ENCODE data around the gene FBXL7. TPM values are rescaled to one million over a fixed set of nuclear protein-coding genes. Genes with fewer than 3 reads are reported as not detected.

Gene FBXL7
- total and polyA plus RNA-seq, 4 donors: 1.9 to 15.5 (median 6.6) TPM

DNA sequence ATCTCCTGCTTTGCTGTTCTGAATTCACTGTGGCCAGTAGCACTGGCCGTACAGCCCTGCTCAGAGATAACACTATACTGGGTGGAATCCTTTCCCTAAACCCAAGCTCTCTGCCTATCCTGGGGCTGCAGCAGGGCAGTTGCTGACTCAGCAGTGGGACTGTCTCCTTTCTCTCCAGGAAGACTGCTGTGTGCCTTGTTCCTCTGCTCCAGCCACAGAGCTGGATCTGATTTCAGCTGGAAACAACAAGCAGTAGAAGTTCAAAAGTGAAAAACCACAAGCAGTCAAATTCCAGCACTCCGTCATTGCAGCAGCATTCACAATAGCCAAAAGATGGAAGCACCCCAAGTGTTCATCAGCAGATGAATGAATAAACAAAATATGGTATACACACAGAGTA is 105.0 kb downstream of the FBXL7 start:
- H3K4me1 ChIP-seq (ENCODE audit: control insufficient read depth in 5 of 5, insufficient read depth in 5 of 5, low read length in 5 of 5): peaks cover 0 to 9% (median 0%) of the 10 kb centered on the region in 5 donors
- no peak overlapping the region for H3K27ac ChIP-seq (ENCODE audit: low read depth in 1 of 2, low read length in 1 of 2)
- ATAC-seq (ENCODE audit: insufficient read depth, low FRiP score) (no peak), DNase-seq (no peak)
- no peak overlapping the region for H3K9ac ChIP-seq (ENCODE audit: insufficient read depth in 1 of 2, low read length in 2 of 2)
- no peaks in the 10 kb centered on the region for H3K36me3 ChIP-seq (ENCODE audit: control insufficient read depth in 4 of 4, insufficient read depth in 4 of 4, low read length in 4 of 4)
- TF ChIP-seq, protein P1, sequence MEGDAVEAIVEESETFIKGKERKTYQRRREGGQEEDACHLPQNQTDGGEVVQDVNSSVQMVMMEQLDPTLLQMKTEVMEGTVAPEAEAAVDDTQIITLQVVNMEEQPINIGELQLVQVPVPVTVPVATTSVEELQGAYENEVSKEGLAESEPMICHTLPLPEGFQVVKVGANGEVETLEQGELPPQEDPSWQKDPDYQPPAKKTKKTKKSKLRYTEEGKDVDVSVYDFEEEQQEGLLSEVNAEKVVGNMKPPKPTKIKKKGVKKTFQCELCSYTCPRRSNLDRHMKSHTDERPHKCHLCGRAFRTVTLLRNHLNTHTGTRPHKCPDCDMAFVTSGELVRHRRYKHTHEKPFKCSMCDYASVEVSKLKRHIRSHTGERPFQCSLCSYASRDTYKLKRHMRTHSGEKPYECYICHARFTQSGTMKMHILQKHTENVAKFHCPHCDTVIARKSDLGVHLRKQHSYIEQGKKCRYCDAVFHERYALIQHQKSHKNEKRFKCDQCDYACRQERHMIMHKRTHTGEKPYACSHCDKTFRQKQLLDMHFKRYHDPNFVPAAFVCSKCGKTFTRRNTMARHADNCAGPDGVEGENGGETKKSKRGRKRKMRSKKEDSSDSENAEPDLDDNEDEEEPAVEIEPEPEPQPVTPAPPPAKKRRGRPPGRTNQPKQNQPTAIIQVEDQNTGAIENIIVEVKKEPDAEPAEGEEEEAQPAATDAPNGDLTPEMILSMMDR (IDR thresholded peaks at IDR 0.05; ENCODE audit: control extremely low read depth, extremely low read depth): no peak
- WGBS, 2 donors: 96 to 97% methylated on average over 2 of the region's 2 CpGs
- no peaks in the 10 kb centered on the region for H3K27me3 ChIP-seq (ENCODE audit: control insufficient read depth in 3 of 3, insufficient read depth in 3 of 3, low read length in 2 of 3)
- peaks cover 0 to 2% (median 0%) of the 10 kb centered on the region in 4 donors for H3K9me3 ChIP-seq (ENCODE audit: control insufficient read depth in 4 of 4, insufficient read depth in 3 of 4, low read length in 3 of 4)
- no peak overlapping the region for H3K4me3 ChIP-seq

DNA sequence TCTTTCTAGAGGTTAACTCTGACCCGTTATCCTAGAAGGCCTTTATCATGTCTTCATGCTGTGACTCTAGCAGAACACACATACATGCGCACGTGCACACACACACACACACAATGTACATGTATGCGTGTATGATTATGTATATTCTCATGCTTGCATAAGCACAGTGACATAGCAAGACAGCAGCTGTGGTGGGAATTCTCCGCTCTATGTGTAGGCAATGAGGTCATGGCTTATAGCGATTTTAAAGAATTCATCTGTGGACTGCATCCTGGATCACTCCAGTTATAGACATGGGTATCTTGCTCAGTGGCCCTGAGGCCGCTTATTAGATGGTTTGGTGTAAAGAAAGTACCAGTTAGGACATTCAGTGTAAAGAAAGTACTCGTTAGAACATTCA is 106.2 kb downstream of the FBXL7 start:
- Histone ChIP-seq H3K4me1 (ENCODE audit: control insufficient read depth in 5 of 5, insufficient read depth in 5 of 5, low read length in 5 of 5) (peaks cover 0 to 7% (median 0%) of the 10 kb centered on the region in 5 donors), H3K9ac (ENCODE audit: insufficient read depth in 1 of 2, low read length in 2 of 2) (no peak overlapping the region), H3K27ac (ENCODE audit: low read depth in 1 of 2, low read length in 1 of 2) (no peak overlapping the region), H3K9me3 (ENCODE audit: control insufficient read depth in 4 of 4, insufficient read depth in 3 of 4, low read length in 3 of 4) (peaks cover 0 to 2% (median 0%) of the 10 kb centered on the region in 4 donors), H3K4me3 (no peak overlapping the region), H3K27me3 (ENCODE audit: control insufficient read depth in 3 of 3, insufficient read depth in 3 of 3, low read length in 2 of 3) (no peaks in the 10 kb centered on the region), H3K36me3 (ENCODE audit: control insufficient read depth in 4 of 4, insufficient read depth in 4 of 4, low read length in 4 of 4) (no peaks in the 10 kb centered on the region)
- 83 to 84% methylated on average over 8 of the region's 8 CpGs for WGBS, 2 donors
- no peak for ATAC-seq (ENCODE audit: insufficient read depth, low FRiP score)
- no peak for DNase-seq
- TF ChIP-seq, protein P1 (IDR thresholded peaks at IDR 0.05; ENCODE audit: control extremely low read depth, extremely low read depth): no peak

DNA sequence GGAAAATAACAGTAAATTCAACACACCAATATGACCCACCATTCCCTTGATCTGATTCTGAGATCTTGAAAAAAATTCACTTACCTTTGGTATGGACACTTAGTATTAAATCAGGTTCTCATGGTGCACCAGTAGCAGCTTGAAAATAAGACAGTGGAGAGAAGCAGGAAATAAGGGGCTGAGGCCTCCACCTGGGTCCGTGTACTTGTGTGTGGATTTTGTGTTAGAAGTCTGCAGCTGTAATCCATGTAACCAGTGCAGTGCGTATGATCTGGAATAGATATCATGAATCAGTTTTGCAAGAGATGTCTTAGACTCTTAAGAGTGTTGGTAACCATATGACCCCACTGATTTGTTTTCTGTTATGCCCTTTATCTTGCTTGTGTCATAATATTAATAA is 107.1 kb downstream of the FBXL7 start:
- WGBS, 2 donors: 74 to 77% methylated on average over 2 of the region's 2 CpGs
- TF ChIP-seq, protein P1 (IDR thresholded peaks at IDR 0.05; ENCODE audit: control extremely low read depth, extremely low read depth): no peak
- H3K27me3 ChIP-seq (ENCODE audit: control insufficient read depth in 3 of 3, insufficient read depth in 3 of 3, low read length in 2 of 3): no peaks in the 10 kb centered on the region

More for the DNA sequence above, 107.1 kb downstream of the FBXL7 start:
- no peak for ATAC-seq (ENCODE audit: insufficient read depth, low FRiP score)
- no peak overlapping the region for H3K27ac ChIP-seq (ENCODE audit: low read depth in 1 of 2, low read length in 1 of 2)
- peaks cover 0 to 2% (median 0%) of the 10 kb centered on the region in 4 donors for H3K9me3 ChIP-seq (ENCODE audit: control insufficient read depth in 4 of 4, insufficient read depth in 3 of 4, low read length in 3 of 4)
- no peaks in the 10 kb centered on the region for H3K36me3 ChIP-seq (ENCODE audit: control insufficient read depth in 4 of 4, insufficient read depth in 4 of 4, low read length in 4 of 4)
- H3K4me3 ChIP-seq: no peak overlapping the region
- H3K4me1 ChIP-seq (ENCODE audit: control insufficient read depth in 5 of 5, insufficient read depth in 5 of 5, low read length in 5 of 5): peaks cover 0 to 7% (median 1%) of the 10 kb centered on the region in 5 donors
- no peak for DNase-seq
- no peak overlapping the region for H3K9ac ChIP-seq (ENCODE audit: insufficient read depth in 1 of 2, low read length in 2 of 2)
